ENCODE measurements around the gene SV2A. TPM values are rescaled to one million over a fixed set of nuclear protein-coding genes. Genes with fewer than 3 reads are reported as not detected.

SV2A gene
- total and polyA plus RNA-seq, 5 donors from 2014 or later: 0.91 to 3.3 (median 1.6) TPM

GRCh38 chr1:149936992-149937705 is 19.5 kb upstream of the SV2A start:
- no peak overlapping the region for H3K4me3 Mint-ChIP-seq
- no peak overlapping the region for H3K27ac ChIP-seq (ENCODE audit: insufficient read depth, low read length, poor library complexity, severe bottlenecking)
- DNase-seq (no peak), ATAC-seq (ENCODE audit: low read depth in 2 of 2) (no peak)
- H3K27ac Mint-ChIP-seq: peak overlapping the region in 1 of 3 donors; percentile 32
- H3K27me3 Mint-ChIP-seq: peaks cover 6% of the 10 kb centered on the region
- H3K9me3 ChIP-seq (ENCODE audit: control insufficient read depth in 2 of 2, low read length in 2 of 2): no peaks in the 10 kb centered on the region
- H3K27me3 ChIP-seq (ENCODE audit: control insufficient read depth, insufficient read depth, low read length): no peaks in the 10 kb centered on the region
- H3K9me3 Mint-ChIP-seq: no peaks in the 10 kb centered on the region
- no peaks in the 10 kb centered on the region for H3K36me3 Mint-ChIP-seq
- no peak overlapping the region for H3K4me3 ChIP-seq (ENCODE audit: low read depth, low read length)
- peaks cover 4% of the 10 kb centered on the region for H3K4me1 ChIP-seq (ENCODE audit: control insufficient read depth, insufficient read depth, low read length, poor library complexity, severe bottlenecking)
- no peaks in the 10 kb centered on the region for H3K36me3 ChIP-seq (ENCODE audit: control insufficient read depth, insufficient read depth, low read length)
- peaks cover 9 to 20% (median 15%) of the 10 kb centered on the region in 4 donors for H3K4me1 Mint-ChIP-seq

DNA sequence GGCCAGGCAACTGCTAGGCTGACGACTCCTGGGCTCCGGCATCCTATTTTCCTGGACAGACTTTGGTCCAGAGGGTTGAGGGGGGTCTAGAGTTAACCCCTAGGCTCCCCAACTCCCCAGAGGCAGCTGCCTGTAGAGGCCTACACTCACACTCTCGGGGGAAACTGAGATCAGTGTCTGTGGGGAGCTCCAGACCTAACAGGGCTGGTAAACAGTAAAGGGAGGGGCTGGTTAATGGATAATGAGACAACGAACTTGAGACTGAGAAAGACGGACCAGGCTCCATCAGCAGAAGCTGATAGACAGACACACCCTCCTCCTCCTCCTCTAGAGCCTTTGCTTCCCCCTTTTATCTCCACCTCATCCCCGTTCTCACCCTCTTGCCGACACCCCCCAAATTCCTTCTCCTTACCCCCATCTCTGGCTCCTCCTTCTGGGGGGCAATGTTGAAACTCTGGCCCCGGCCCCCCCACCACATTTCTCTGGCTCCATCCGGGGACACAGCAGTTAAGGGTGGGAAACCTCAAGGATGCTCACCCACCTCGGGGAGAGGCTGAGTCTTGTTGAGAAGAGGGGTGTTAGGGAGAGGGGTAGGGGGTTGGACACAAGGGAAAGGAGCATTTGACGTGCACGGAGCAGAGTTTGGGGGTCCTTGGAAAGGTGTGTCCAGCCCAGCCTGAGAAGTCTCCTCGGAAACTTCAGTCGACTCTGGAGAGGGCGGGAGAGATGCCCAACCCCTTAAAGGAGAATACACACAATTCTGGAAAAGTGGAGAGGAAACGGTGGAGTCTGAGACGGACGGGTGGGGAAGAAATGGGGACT is 18.7 kb upstream of the SV2A start, which contains the start of gene MTMR11:
Gene MTMR11 (minus strand): TSS at position 710 of the 822 bp plus-strand sequence. CDS start 232 bp downstream, at position 478.
- H3K9me3 Mint-ChIP-seq: no peaks in the 10 kb centered on the region
- Histone ChIP-seq H3K4me1 (ENCODE audit: control insufficient read depth, insufficient read depth, low read length, poor library complexity, severe bottlenecking) (peaks cover 4% of the 10 kb centered on the region), H3K27ac (ENCODE audit: insufficient read depth, low read length, poor library complexity, severe bottlenecking) (no peak within 1 kb of the TSS), H3K36me3 (ENCODE audit: control insufficient read depth, insufficient read depth, low read length) (no peaks in the 10 kb centered on the region), H3K9me3 (ENCODE audit: control insufficient read depth in 2 of 2, low read length in 2 of 2) (no peaks in the 10 kb centered on the region), H3K4me3 (ENCODE audit: low read depth, low read length) (no peak within 1 kb of the TSS), H3K27me3 (ENCODE audit: control insufficient read depth, insufficient read depth, low read length) (no peaks in the 10 kb centered on the region)
- H3K4me1 Mint-ChIP-seq: peaks cover 9 to 20% (median 15%) of the 10 kb centered on the region in 4 donors
- ATAC-seq (ENCODE audit: low read depth in 2 of 2): no peak
- H3K27me3 Mint-ChIP-seq: peaks cover 9% of the 10 kb centered on the region
- DNase-seq: no peak
- no peak within 1 kb of the TSS for H3K4me3 Mint-ChIP-seq
- peak within 1 kb of the TSS in 2 of 3 donors; percentile 54 to 94 for H3K27ac Mint-ChIP-seq
- H3K36me3 Mint-ChIP-seq: no peaks in the 10 kb centered on the region

GRCh38 chr1:149934356-149934755 is 16.7 kb upstream of the SV2A start:
- H3K9me3 ChIP-seq (ENCODE audit: control insufficient read depth in 2 of 2, low read length in 2 of 2): no peaks in the 10 kb centered on the region
- no peaks in the 10 kb centered on the region for H3K36me3 ChIP-seq (ENCODE audit: control insufficient read depth, insufficient read depth, low read length)
- Mint-ChIP-seq H3K27me3 (peaks cover 9% of the 10 kb centered on the region), H3K9me3 (no peaks in the 10 kb centered on the region), H3K4me1 (peaks cover 7 to 24% (median 13%) of the 10 kb centered on the region in 4 donors), H3K27ac (no peak overlapping the region), H3K36me3 (no peaks in the 10 kb centered on the region), H3K4me3 (peak overlapping the region in 1 of 4 donors; percentile 43)
- DNase-seq: no peak
- no peak overlapping the region for H3K27ac ChIP-seq (ENCODE audit: insufficient read depth, low read length, poor library complexity, severe bottlenecking)
- peaks cover 4% of the 10 kb centered on the region for H3K4me1 ChIP-seq (ENCODE audit: control insufficient read depth, insufficient read depth, low read length, poor library complexity, severe bottlenecking)
- no peak for ATAC-seq (ENCODE audit: low read depth in 2 of 2)
- H3K27me3 ChIP-seq (ENCODE audit: control insufficient read depth, insufficient read depth, low read length): no peaks in the 10 kb centered on the region
- H3K4me3 ChIP-seq (ENCODE audit: low read depth, low read length): no peak overlapping the region

GRCh38 chr1:149933208-149933607 is 15.6 kb upstream of the SV2A start:
- Mint-ChIP-seq H3K27ac (no peak overlapping the region), H3K9me3 (no peaks in the 10 kb centered on the region), H3K36me3 (no peaks in the 10 kb centered on the region), H3K4me1 (peaks cover 8 to 29% (median 14%) of the 10 kb centered on the region in 4 donors), H3K27me3 (peaks cover 9% of the 10 kb centered on the region), H3K4me3 (peak overlapping the region in 1 of 4 donors; percentile 47)
- no peak for DNase-seq
- H3K4me3 ChIP-seq (ENCODE audit: low read depth, low read length): no peak overlapping the region
- no peaks in the 10 kb centered on the region for H3K36me3 ChIP-seq (ENCODE audit: control insufficient read depth, insufficient read depth, low read length)
- no peaks in the 10 kb centered on the region for H3K9me3 ChIP-seq (ENCODE audit: control insufficient read depth in 2 of 2, low read length in 2 of 2)
- no peak for ATAC-seq (ENCODE audit: low read depth in 2 of 2)
- no peak overlapping the region for H3K27ac ChIP-seq (ENCODE audit: insufficient read depth, low read length, poor library complexity, severe bottlenecking)
- no peaks in the 10 kb centered on the region for H3K27me3 ChIP-seq (ENCODE audit: control insufficient read depth, insufficient read depth, low read length)
- peaks cover 9% of the 10 kb centered on the region for H3K4me1 ChIP-seq (ENCODE audit: control insufficient read depth, insufficient read depth, low read length, poor library complexity, severe bottlenecking)

DNA sequence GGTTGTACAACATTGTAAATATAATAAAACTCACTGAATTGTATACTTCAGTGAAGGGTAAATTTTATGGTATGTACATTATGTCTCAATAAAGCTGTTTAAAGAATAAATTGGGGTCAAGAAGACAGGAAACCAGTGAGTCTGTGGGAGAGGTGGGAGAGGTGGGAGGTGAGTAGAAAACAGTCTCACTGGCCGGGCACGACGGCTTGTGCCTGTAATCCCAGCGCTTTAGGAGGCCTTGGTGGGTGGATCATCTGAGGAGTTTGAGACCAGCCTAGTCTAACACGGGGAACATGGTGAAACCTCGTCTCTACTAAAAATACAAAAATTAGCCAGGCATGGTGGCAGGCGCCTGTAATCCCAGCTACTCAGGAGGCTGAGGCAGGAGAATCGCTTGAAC is 14.8 kb upstream of the SV2A start:
- Histone ChIP-seq H3K27me3 (ENCODE audit: control insufficient read depth, insufficient read depth, low read length) (no peaks in the 10 kb centered on the region), H3K4me1 (ENCODE audit: control insufficient read depth, insufficient read depth, low read length, poor library complexity, severe bottlenecking) (peaks cover 11% of the 10 kb centered on the region), H3K4me3 (ENCODE audit: low read depth, low read length) (no peak overlapping the region), H3K27ac (ENCODE audit: insufficient read depth, low read length, poor library complexity, severe bottlenecking) (no peak overlapping the region), H3K36me3 (ENCODE audit: control insufficient read depth, insufficient read depth, low read length) (no peaks in the 10 kb centered on the region), H3K9me3 (ENCODE audit: control insufficient read depth in 2 of 2, low read length in 2 of 2) (no peaks in the 10 kb centered on the region)
- H3K36me3 Mint-ChIP-seq: peaks cover 3% of the 10 kb centered on the region
- ATAC-seq (ENCODE audit: low read depth in 2 of 2) (no peak), DNase-seq (no peak)
- H3K4me1 Mint-ChIP-seq: peaks cover 9 to 30% (median 17%) of the 10 kb centered on the region in 4 donors
- H3K27ac Mint-ChIP-seq: peak overlapping the region in 1 of 3 donors; percentile 71
- no peaks in the 10 kb centered on the region for H3K9me3 Mint-ChIP-seq
- peaks cover 9% of the 10 kb centered on the region for H3K27me3 Mint-ChIP-seq
- no peak overlapping the region for H3K4me3 Mint-ChIP-seq

GRCh38 chr1:149931212-149931790 is 13.7 kb upstream of the SV2A start:
- H3K36me3 ChIP-seq (ENCODE audit: control insufficient read depth, insufficient read depth, low read length): peaks cover 5% of the 10 kb centered on the region
- H3K9me3 ChIP-seq (ENCODE audit: control insufficient read depth in 2 of 2, low read length in 2 of 2): no peaks in the 10 kb centered on the region
- DNase-seq (peak in 1 of 3 donors; percentile 56), ATAC-seq (ENCODE audit: low read depth in 2 of 2) (no peak)
- H3K4me1 Mint-ChIP-seq: peaks cover 7 to 29% (median 18%) of the 10 kb centered on the region in 4 donors
- peaks cover 9% of the 10 kb centered on the region for H3K27me3 Mint-ChIP-seq
- no peak overlapping the region for H3K27ac ChIP-seq (ENCODE audit: insufficient read depth, low read length, poor library complexity, severe bottlenecking)
- no peaks in the 10 kb centered on the region for H3K9me3 Mint-ChIP-seq
- no peak overlapping the region for H3K4me3 ChIP-seq (ENCODE audit: low read depth, low read length)
- H3K4me3 Mint-ChIP-seq: peak overlapping the region in 3 of 4 donors; percentile 16 to 77 (median 22)
- peak overlapping the region in 2 of 3 donors; percentile 11 to 33 for H3K27ac Mint-ChIP-seq
- H3K4me1 ChIP-seq (ENCODE audit: control insufficient read depth, insufficient read depth, low read length, poor library complexity, severe bottlenecking): peaks cover 22% of the 10 kb centered on the region
- H3K27me3 ChIP-seq (ENCODE audit: control insufficient read depth, insufficient read depth, low read length): no peaks in the 10 kb centered on the region
- H3K36me3 Mint-ChIP-seq: peaks cover 3% of the 10 kb centered on the region

DNA sequence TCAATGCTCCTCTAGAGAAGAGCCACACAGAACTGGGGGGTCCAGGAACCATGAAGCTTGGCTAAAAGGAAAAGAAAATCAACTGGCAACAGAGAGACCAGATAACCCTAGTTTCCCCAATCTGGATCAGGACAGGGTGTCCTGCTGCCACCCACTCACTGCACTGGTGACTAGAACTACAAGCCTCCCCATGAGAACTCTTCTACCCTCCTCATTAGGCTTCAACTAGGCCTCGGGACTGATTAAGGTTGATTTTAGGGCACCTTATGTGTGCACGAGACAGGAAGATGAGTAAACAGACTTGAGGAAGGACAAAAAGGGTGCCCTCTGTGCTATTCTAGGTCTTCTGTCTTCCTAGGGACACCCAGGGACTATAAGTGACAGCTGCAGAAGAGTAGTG is 12.2 kb upstream of the SV2A start:
- Mint-ChIP-seq H3K27me3 (peaks cover 9% of the 10 kb centered on the region), H3K36me3 (peaks cover 16% of the 10 kb centered on the region), H3K27ac (no peak overlapping the region), H3K4me1 (peaks cover 18 to 43% (median 25%) of the 10 kb centered on the region in 4 donors), H3K4me3 (peak overlapping the region in 1 of 4 donors; percentile 77), H3K9me3 (no peaks in the 10 kb centered on the region)
- Histone ChIP-seq H3K36me3 (ENCODE audit: control insufficient read depth, insufficient read depth, low read length) (peaks cover 20% of the 10 kb centered on the region), H3K27ac (ENCODE audit: insufficient read depth, low read length, poor library complexity, severe bottlenecking) (no peak overlapping the region), H3K27me3 (ENCODE audit: control insufficient read depth, insufficient read depth, low read length) (no peaks in the 10 kb centered on the region), H3K4me3 (ENCODE audit: low read depth, low read length) (no peak overlapping the region), H3K9me3 (ENCODE audit: control insufficient read depth in 2 of 2, low read length in 2 of 2) (no peaks in the 10 kb centered on the region), H3K4me1 (ENCODE audit: control insufficient read depth, insufficient read depth, low read length, poor library complexity, severe bottlenecking) (peaks cover 29% of the 10 kb centered on the region)
- no peak for DNase-seq
- ATAC-seq (ENCODE audit: low read depth in 2 of 2): no peak
